GM19455 (cell line): ENCODE data around the gene NCKAP5.

Experiments
- ATAC-seq: cut with Tn5 transposase; IDR thresholded peaks from one replicate; pipeline ENCODE4 v1.9.1; 2021; ENCODE audit not compliant: unreplicated experiment

The NCKAP5 gene

DNA sequence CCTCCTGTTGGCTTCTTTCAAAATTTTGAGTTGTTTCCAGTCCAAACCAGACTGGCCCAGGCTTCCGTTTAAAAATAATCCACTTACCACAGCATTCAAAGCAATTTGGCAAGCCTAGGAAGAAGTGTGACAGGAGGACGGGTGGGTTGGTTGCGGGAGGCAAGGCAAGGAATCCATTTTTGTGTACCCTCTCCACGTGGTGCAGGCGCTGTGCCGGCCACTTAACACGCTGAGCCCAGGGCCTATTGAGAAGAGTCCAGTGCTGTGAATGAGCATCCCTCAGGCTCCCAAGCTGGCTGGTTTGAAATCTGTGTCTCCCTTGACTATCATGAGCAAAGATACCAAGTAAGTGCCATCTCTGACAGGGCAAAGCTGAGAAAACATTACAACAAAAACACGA lies 160.9 kb downstream of the NCKAP5 start:
- ATAC-seq = no peak

DNA sequence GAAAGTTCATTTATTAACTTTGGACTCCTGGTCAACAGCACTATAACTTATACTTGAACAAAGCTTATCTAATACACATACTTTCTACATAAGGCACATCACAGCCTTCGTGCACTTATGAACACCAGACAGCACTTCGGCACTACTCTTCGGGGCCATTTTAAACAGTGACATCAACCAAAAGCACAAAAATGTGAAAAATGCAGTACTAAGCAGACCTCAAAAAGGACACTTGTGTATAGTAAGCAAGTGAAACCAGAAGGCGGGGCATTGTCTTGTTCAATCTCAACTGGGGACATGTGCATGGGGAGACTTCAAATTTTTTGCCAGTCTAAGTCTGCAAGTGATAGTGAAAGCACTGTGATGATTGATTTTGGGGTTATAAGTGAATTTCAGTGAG lies 163.0 kb downstream of the NCKAP5 start:
- ATAC-seq = no peak

GRCh38 chr2:133400411-133400810 lies 167.9 kb downstream of the NCKAP5 start:
- no peak for ATAC-seq

GRCh38 chr2:133393895-133394294 lies 174.4 kb downstream of the NCKAP5 start:
- ATAC-seq = no peak

GRCh38 chr2:133390156-133390555 lies 178.1 kb downstream of the NCKAP5 start:
- no peak for ATAC-seq

GRCh38 chr2:133389569-133389968 lies 178.7 kb downstream of the NCKAP5 start:
- no peak for ATAC-seq

DNA sequence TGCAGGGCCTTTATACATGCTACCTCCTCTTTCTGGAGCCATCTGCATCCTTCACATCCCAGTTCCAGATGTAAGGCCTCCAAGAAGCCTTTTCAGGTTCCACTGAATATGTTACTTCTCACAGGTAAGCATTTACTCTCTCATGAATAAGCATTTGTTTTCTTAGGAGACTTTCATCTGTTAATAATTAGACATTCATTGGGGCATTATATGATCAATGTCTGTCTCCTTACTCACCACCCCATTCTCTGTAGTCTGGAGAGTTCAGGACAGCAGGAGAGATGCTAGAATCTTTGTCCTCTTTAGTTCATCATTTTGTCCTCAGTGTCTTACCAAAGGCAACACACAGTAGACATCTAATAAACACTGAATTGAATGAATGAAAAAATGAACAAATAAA lies 185.7 kb downstream of the NCKAP5 start:
- ATAC-seq = no peak

DNA sequence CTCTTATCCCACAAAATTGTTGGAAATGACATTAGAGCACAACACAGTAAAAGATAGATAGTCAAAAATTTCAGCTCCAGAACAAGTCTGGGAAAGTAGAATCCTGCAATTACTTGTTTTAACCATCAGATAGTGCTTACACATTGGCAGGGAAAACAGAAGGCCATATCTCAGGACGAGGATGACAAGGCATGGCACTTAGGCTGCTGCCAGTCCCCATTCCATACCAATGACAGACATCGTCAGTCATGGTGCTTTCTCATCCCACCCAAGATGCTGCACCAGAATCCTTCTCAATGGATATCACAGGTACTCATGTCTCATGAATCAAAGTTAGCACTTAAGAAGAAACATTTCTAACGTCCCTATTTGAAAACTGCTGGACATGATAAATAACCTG lies 187.3 kb downstream of the NCKAP5 start:
- no peak for ATAC-seq

DNA sequence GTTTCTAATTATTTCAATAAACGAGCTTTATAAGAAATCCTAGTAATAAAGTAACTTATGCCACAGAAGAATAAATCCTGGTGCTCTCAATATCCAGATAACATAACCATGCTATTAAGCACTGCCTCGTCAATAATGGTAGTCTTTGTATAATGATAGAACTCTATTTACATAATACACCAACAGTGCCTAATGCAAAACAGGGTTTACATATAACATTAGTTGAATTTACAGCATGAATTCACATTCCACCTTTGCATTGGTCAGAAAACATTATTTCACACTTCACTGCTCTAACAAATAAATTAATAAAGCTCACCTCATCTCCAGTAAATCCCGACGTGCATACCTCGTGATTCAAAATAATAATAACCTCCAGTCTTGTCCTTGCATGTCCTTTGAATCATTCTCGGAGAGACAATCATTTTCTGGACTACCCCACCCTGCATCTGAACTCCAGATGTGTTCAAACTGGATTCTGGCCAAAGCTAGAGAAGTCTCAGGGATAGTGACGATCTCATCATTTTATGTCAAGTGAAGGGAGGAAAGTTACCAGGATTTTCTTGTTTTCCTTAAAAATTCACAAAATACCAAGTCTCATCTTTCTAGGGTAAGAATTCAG lies 189.2 kb downstream of the NCKAP5 start:
- no peak for ATAC-seq

- no peak for ATAC-seq
These were observed 189.9 kb downstream of the NCKAP5 start for GRCh38 chr2:133378386-133378785.

- no peak for ATAC-seq
These were observed 190.7 kb downstream of the NCKAP5 start for GRCh38 chr2:133377599-133377998.

DNA sequence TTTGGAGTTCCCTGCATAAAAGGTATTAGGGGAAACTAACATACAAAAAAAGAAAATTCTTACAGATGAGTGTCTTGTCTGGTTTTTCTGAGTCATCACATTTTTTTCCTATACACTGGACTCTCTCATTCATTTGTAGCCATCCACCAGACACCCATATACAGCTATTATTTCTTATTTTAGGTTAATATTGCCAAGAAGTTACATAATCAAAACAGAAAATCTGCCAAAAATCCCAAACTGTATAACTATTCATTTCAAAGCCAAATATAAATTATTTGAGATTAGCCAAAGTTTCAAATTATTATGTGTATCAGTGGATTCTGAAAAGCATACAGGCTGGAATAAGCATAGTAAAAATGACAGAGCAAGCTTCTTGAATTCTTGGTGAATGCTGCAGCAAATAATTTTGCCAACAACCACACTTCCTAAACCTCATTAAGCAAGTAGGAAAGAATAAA lies 191.2 kb downstream of the NCKAP5 start:
- ATAC-seq = no peak

DNA sequence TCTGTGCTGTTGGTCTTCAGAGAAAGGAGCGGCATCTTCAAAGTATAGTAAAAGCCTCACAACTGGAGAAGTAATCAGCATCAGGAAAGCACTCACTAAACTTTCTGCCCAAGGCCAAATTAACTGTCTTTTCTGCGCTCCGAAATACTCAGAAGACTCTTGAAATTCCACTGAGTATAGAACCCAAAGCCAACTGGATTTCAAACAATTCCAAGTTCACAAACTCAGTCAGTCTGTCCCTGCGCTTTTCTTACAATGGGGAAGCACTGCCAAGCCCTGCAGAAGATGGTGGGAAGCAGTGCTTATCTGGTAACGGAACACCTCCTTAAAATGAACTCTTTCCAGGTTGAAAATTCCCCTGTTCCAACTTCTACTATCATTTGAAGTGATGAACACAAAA lies 193.5 kb downstream of the NCKAP5 start:
- ATAC-seq = no peak

GRCh38 chr2:133371286-133371685 lies 197.0 kb downstream of the NCKAP5 start:
- no peak for ATAC-seq

- ATAC-seq = no peak
These were observed 198.2 kb downstream of the NCKAP5 start for GRCh38 chr2:133369901-133370658.

- no peak for ATAC-seq
These were observed 203.1 kb downstream of the NCKAP5 start for GRCh38 chr2:133365117-133365516.

- ATAC-seq = no peak
These were observed 203.6 kb downstream of the NCKAP5 start for GRCh38 chr2:133364636-133365035.

DNA sequence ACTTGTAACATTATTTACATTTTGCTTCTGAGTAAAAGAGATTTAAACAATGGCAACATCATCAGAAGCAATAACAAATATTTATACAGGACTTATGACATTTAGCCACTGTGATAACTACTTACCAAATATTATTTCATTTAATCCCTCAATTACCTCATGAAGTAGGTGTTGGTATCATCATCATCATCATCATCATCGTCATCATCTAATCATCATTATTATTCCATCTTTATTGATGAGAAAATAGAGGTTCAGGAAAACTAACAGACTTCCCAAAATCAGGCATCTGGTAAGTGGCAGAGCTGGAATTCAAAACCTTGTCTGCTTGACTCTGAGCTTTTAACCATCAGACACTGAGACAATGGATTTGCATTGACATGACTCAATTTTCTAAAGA lies 204.4 kb downstream of the NCKAP5 start:
- ATAC-seq = no peak

- no peak for ATAC-seq
These were observed 206.2 kb downstream of the NCKAP5 start for GRCh38 chr2:133362061-133362476.

GRCh38 chr2:133360882-133361281 lies 207.4 kb downstream of the NCKAP5 start:
- no peak for ATAC-seq

DNA sequence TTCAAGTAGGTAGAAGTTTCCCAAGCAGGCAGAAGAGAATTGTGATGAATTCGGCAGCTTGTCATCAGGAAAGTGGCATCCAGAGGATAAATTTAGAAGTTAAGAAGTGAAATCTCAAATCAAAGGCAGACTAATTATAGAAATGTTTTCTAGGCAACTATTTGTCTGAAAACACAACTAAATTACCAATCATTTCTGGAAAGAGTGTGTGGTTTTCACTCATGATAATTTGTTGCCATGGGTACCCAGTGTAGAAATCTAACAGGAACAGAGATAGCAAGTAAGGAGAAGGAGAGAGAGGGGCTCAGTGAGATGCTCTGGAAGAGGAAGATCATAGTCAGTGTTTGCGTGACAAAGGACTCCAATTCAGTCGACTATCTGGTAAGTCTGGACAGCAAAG lies 208.1 kb downstream of the NCKAP5 start:
- ATAC-seq = no peak

GRCh38 chr2:133352719-133353118 lies 215.5 kb downstream of the NCKAP5 start:
- ATAC-seq = no peak

DNA sequence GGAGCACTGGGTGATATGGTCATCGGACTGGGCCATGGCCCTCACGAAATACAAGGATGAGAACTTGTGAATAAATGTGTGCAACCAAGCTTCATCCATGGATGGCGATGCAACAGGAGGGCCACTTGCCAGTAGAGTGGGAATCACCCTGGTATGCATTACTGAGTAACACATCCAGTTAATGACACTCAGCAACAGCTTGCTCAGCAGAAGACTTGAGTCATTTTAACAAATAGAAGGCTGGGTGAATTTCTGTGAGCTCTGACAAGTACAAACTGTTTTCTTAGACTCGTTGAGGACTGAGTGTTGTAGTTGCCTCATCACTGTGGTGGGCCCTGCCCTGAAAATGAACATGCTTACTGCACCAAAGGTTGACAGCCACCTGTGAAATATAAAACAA lies 221.6 kb downstream of the NCKAP5 start:
- no peak for ATAC-seq
